Measurements from ENCODE around the gene HNRNPA3. TPM values are rescaled to one million over a fixed set of nuclear protein-coding genes. Genes with fewer than 3 reads are reported as not detected.

Gene HNRNPA3
- polyA plus RNA-seq, 1 donor from 2014 or later = 134 TPM

GRCh38 chr2:177270531-177270930, 57.9 kb downstream of the HNRNPA3 start:
- TF ChIP-seq TAF1 (IDR thresholded peaks at IDR 0.05; ENCODE audit: low read depth) = no peak
- no peak for TF ChIP-seq RAD21 (conservative IDR thresholded peaks at IDR 0.05)
- TF ChIP-seq SMC3 (conservative IDR thresholded peaks at IDR 0.05; ENCODE audit: poor library complexity) = no peak
- no peak for TF ChIP-seq MXI1 (conservative IDR thresholded peaks at IDR 0.05; ENCODE audit: poor library complexity, severe bottlenecking)
- TF ChIP-seq POLR2AphosphoS5 (IDR thresholded peaks at IDR 0.05) = no peak
- TF ChIP-seq EP300 (conservative IDR thresholded peaks at IDR 0.05; ENCODE audit: poor library complexity, severe bottlenecking) = no peak
- TF ChIP-seq REST (IDR thresholded peaks at IDR 0.05; ENCODE audit: borderline replicate concordance) = no peak
- Histone ChIP-seq H3K27me3 (ENCODE audit: insufficient read depth, low read depth, low read length) (no peaks in the 10 kb centered on the region), H3K4me3 (ENCODE audit: low read length) (no peak overlapping the region)

GRCh38 chr2:177271981-177272666, 59.5 kb downstream of the HNRNPA3 start:
- Histone ChIP-seq H3K79me2 (replicated peaks; ENCODE audit: insufficient read depth, low read length) (no peaks in the 10 kb centered on the region), H3K4me3 (ENCODE audit: low read length) (no peak overlapping the region), H3K27ac (ENCODE audit: low read length) (no peak overlapping the region), H3F3A (ENCODE audit: insufficient read depth, low read length, poor library complexity, severe bottlenecking) (peaks cover 3% of the 10 kb centered on the region), H3K9ac (ENCODE audit: low read length) (no peak overlapping the region), H3K36me3 (ENCODE audit: insufficient read depth, low read length) (no peaks in the 10 kb centered on the region), H3K4me2 (ENCODE audit: low read length) (no peak overlapping the region), H2AFZ (ENCODE audit: low read depth, low read length) (no peak overlapping the region), H4K20me1 (ENCODE audit: insufficient read depth) (no peaks in the 10 kb centered on the region), H3K9me3 (ENCODE audit: low read length) (no peaks in the 10 kb centered on the region), H3K27me3 (ENCODE audit: insufficient read depth, low read depth, low read length) (no peaks in the 10 kb centered on the region), H3K9me2 (ENCODE audit: insufficient read depth, low read length) (no peaks in the 10 kb centered on the region)
- no peak for TF ChIP-seq POLR2AphosphoS5 (IDR thresholded peaks at IDR 0.05)
- TF ChIP-seq SMC3 (conservative IDR thresholded peaks at IDR 0.05; ENCODE audit: poor library complexity) = no peak
- TF ChIP-seq MXI1 (conservative IDR thresholded peaks at IDR 0.05; ENCODE audit: poor library complexity, severe bottlenecking) = no peak
- TF ChIP-seq TAF1 (IDR thresholded peaks at IDR 0.05; ENCODE audit: low read depth) = no peak
- TF ChIP-seq EZH2 (IDR thresholded peaks at IDR 0.05; ENCODE audit: borderline replicate concordance, insufficient read depth, low read length, poor library complexity, severe bottlenecking) = no peak
- no peak for TF ChIP-seq EP300 (conservative IDR thresholded peaks at IDR 0.05; ENCODE audit: poor library complexity, severe bottlenecking)

More at GRCh38 chr2:177270531-177270930, 57.9 kb downstream of the HNRNPA3 start:
- Histone ChIP-seq H3K9me3 (ENCODE audit: low read length) (no peaks in the 10 kb centered on the region), H3K9ac (ENCODE audit: low read length) (no peak overlapping the region), H3K79me2 (replicated peaks; ENCODE audit: insufficient read depth, low read length) (no peaks in the 10 kb centered on the region), H3F3A (ENCODE audit: insufficient read depth, low read length, poor library complexity, severe bottlenecking) (peaks cover 7% of the 10 kb centered on the region), H3K27ac (ENCODE audit: low read length) (no peak overlapping the region), H3K36me3 (ENCODE audit: insufficient read depth, low read length) (no peaks in the 10 kb centered on the region), H3K4me2 (ENCODE audit: low read length) (no peak overlapping the region), H4K20me1 (ENCODE audit: insufficient read depth) (no peaks in the 10 kb centered on the region), H3K9me2 (ENCODE audit: insufficient read depth, low read length) (no peaks in the 10 kb centered on the region), H2AFZ (ENCODE audit: low read depth, low read length) (no peak overlapping the region)

- no peak overlapping the region for H3K27ac ChIP-seq (ENCODE audit: low read length)
Observed at GRCh38 chr2:177272765-177273164, 60.2 kb downstream of the HNRNPA3 start.

More at GRCh38 chr2:177272765-177273164, 60.2 kb downstream of the HNRNPA3 start:
- H3K4me3 ChIP-seq (ENCODE audit: low read length) = no peak overlapping the region
- no peak overlapping the region for H3K9ac ChIP-seq (ENCODE audit: low read length)
- H3F3A ChIP-seq (ENCODE audit: insufficient read depth, low read length, poor library complexity, severe bottlenecking) = peaks cover 3% of the 10 kb centered on the region
- no peaks in the 10 kb centered on the region for H3K9me3 ChIP-seq (ENCODE audit: low read length)
- no peak overlapping the region for H3K4me2 ChIP-seq (ENCODE audit: low read length)
- H2AFZ ChIP-seq (ENCODE audit: low read depth, low read length) = no peak overlapping the region
- H3K36me3 ChIP-seq (ENCODE audit: insufficient read depth, low read length) = no peaks in the 10 kb centered on the region
- H3K79me2 ChIP-seq (replicated peaks; ENCODE audit: insufficient read depth, low read length) = no peaks in the 10 kb centered on the region
- no peaks in the 10 kb centered on the region for H3K27me3 ChIP-seq (ENCODE audit: insufficient read depth, low read depth, low read length)
- TF ChIP-seq SMC3 (conservative IDR thresholded peaks at IDR 0.05; ENCODE audit: poor library complexity) (no peak), RAD21 (conservative IDR thresholded peaks at IDR 0.05) (no peak), POLR2AphosphoS5 (IDR thresholded peaks at IDR 0.05) (no peak), EZH2 (IDR thresholded peaks at IDR 0.05; ENCODE audit: borderline replicate concordance, insufficient read depth, low read length, poor library complexity, severe bottlenecking) (no peak), CTCF (IDR thresholded peaks at IDR 0.05; ENCODE audit: poor library complexity, severe bottlenecking) (no peak), TAF1 (IDR thresholded peaks at IDR 0.05; ENCODE audit: low read depth) (no peak), EP300 (conservative IDR thresholded peaks at IDR 0.05; ENCODE audit: poor library complexity, severe bottlenecking) (no peak), MXI1 (conservative IDR thresholded peaks at IDR 0.05; ENCODE audit: poor library complexity, severe bottlenecking) (no peak), REST (IDR thresholded peaks at IDR 0.05; ENCODE audit: borderline replicate concordance) (no peak)
- no peaks in the 10 kb centered on the region for H4K20me1 ChIP-seq (ENCODE audit: insufficient read depth)
- H3K9me2 ChIP-seq (ENCODE audit: insufficient read depth, low read length) = no peaks in the 10 kb centered on the region
